Trophoblast cell (in vitro differentiated cells and primary cell): ENCODE results near the gene AMMECR1.

Source experiments
- DNase-seq, 2 donors: peaks; one replicate each; pipeline ENCODE4 v3.0.0-alpha.2; 2016
- H2AFZ ChIP-seq: 2 replicates; pipeline ENCODE4 v1.6.1; 2013; ENCODE audit warnings: low read length, moderate library complexity, mild to moderate bottlenecking; ENCODE audit not compliant: insufficient read depth, poor library complexity
- H2AK5ac ChIP-seq: 2 replicates; pipeline ENCODE4 v1.6.1; 2013; ENCODE audit warnings: mild to moderate bottlenecking, low read length
- H2BK120ac ChIP-seq: 2 replicates; pipeline ENCODE4 v1.6.1; 2013; ENCODE audit warnings: low read length, mild to moderate bottlenecking, moderate library complexity; ENCODE audit not compliant: insufficient read depth, poor library complexity
- H2BK12ac ChIP-seq: 2 replicates; pipeline ENCODE4 v1.6.1; 2013; ENCODE audit warnings: mild to moderate bottlenecking, low read length, moderate library complexity
- H2BK5ac ChIP-seq: 2 replicates; pipeline ENCODE4 v1.6.1; 2013; ENCODE audit warnings: low read length, low read depth, moderate library complexity, mild to moderate bottlenecking; ENCODE audit not compliant: poor library complexity
- H3K14ac ChIP-seq: 2 replicates; pipeline ENCODE4 v1.6.1; 2013; ENCODE audit warnings: mild to moderate bottlenecking, low read length
- H3K18ac ChIP-seq: 2 replicates; pipeline ENCODE4 v1.6.1; 2013; ENCODE audit warnings: mild to moderate bottlenecking, low read length
- H3K23ac ChIP-seq: 2 replicates; pipeline ENCODE4 v1.6.1; 2013; ENCODE audit warnings: low read length
- H3K27ac ChIP-seq: 2 replicates; pipeline ENCODE4 v1.5.1; 2013; ENCODE audit warnings: low read depth, mild to moderate bottlenecking, inconsistent platforms, low read length, moderate library complexity
- H3K27me3 ChIP-seq: 2 replicates; pipeline ENCODE4 v1.6.1; 2013; ENCODE audit warnings: inconsistent platforms, mild to moderate bottlenecking, low read length, moderate library complexity; ENCODE audit not compliant: insufficient read depth
- H3K36me3 ChIP-seq, 2 experiments: 1 replicate in 1 of 2; 2 replicates in 1 of 2; pipeline ENCODE4 v1.6.1; 2013; ENCODE audit warnings: low read length in 2 of 2, mild to moderate bottlenecking in 2 of 2, moderate library complexity in 1 of 2; ENCODE audit not compliant: insufficient read depth in 2 of 2, control insufficient read depth in 1 of 2
- H3K4ac ChIP-seq: 2 replicates; pipeline ENCODE4 v1.6.1; 2013; ENCODE audit warnings: low read depth, mild to moderate bottlenecking, low read length, moderate library complexity
- H3K4me1 ChIP-seq, 2 experiments: 1 replicate in 1 of 2; 2 replicates in 1 of 2; pipeline ENCODE4 v1.6.1; 2013; ENCODE audit warnings: low read length in 2 of 2, mild to moderate bottlenecking in 2 of 2, moderate library complexity in 1 of 2; ENCODE audit not compliant: insufficient read depth in 2 of 2, control insufficient read depth in 1 of 2
- H3K4me2 ChIP-seq: 2 replicates; pipeline ENCODE4 v1.6.1; 2013; ENCODE audit warnings: inconsistent platforms, mild to moderate bottlenecking, low read length, moderate library complexity
- H3K4me3 ChIP-seq: 2 replicates; pipeline ENCODE4 v1.5.1; 2013; ENCODE audit warnings: mild to moderate bottlenecking, low read depth, low read length, inconsistent platforms
- H3K79me1 ChIP-seq: one replicate; pipeline ENCODE4 v1.6.1; 2013; ENCODE audit warnings: low read length
- H3K79me2 ChIP-seq: 2 replicates; pipeline ENCODE4 v1.6.1; 2013; ENCODE audit warnings: low read length, mild to moderate bottlenecking; ENCODE audit not compliant: control insufficient read depth, insufficient read depth, poor library complexity
- H3K9ac ChIP-seq: 2 replicates; pipeline ENCODE4 v1.6.1; 2013; ENCODE audit warnings: mild to moderate bottlenecking, low read length
- H3K9me3 ChIP-seq: 2 replicates; pipeline ENCODE4 v1.6.1; 2013; ENCODE audit warnings: low read depth, mild to moderate bottlenecking, control low read depth, inconsistent platforms, low read length; ENCODE audit not compliant: insufficient read depth
- H4K12ac ChIP-seq: 2 replicates; pipeline ENCODE4 v1.6.1; 2013; ENCODE audit warnings: low read depth, mild to moderate bottlenecking, low read length, moderate library complexity
- H4K8ac ChIP-seq: 2 replicates; pipeline ENCODE4 v1.6.1; 2013; ENCODE audit warnings: low read depth, mild to moderate bottlenecking, low read length, moderate library complexity
- H4K91ac ChIP-seq: one replicate; pipeline ENCODE4 v1.6.1; 2013; ENCODE audit warnings: low read depth, mild to moderate bottlenecking, low read length, moderate library complexity
- WGBS: extraction: QIAGEN DNeasy Blood & Tissue Kit; methylation state at CpG from one replicate; pipeline ENCODE4 v1.1.7; 2013; ENCODE audit warnings: missing lambda C conversion rate; ENCODE audit not compliant: insufficient read length, insufficient coverage; ENCODE audit errors: extremely low coverage; 5-methylcytosine and 5-hydroxymethylcytosine counted together

AMMECR1 gene

GRCh38 chrX:110322603-110323002 is 4.7 kb upstream of the AMMECR1 start:
- Histone ChIP-seq H3K27me3 (no peaks in the 10 kb centered on the region), H2BK12ac (no peak overlapping the region), H3K9ac (no peak overlapping the region), H3K4me2 (no peak overlapping the region), H3K14ac (no peak overlapping the region), H3K18ac (no peak overlapping the region), H2AK5ac (no peak overlapping the region), H3K4me3 (no peak overlapping the region), H2AFZ (no peak overlapping the region), H2BK5ac (no peak overlapping the region), H3K23ac (no peak overlapping the region), H3K4me1 (no peaks in the 10 kb centered on the region), H3K79me1 (peaks cover 6% of the 10 kb centered on the region), H3K27ac (no peak overlapping the region), H3K9me3 (no peaks in the 10 kb centered on the region), H3K79me2 (peaks cover 3% of the 10 kb centered on the region), H3K4ac (no peak overlapping the region), H4K8ac (no peak overlapping the region), H3K36me3 (no peaks in the 10 kb centered on the region), H4K91ac (no peak overlapping the region), H2BK120ac (no peak overlapping the region), H4K12ac (no peak overlapping the region)
- no peak for DNase-seq
- no CpG with 5 or more reads among the region's 4 CpGs for WGBS

DNA sequence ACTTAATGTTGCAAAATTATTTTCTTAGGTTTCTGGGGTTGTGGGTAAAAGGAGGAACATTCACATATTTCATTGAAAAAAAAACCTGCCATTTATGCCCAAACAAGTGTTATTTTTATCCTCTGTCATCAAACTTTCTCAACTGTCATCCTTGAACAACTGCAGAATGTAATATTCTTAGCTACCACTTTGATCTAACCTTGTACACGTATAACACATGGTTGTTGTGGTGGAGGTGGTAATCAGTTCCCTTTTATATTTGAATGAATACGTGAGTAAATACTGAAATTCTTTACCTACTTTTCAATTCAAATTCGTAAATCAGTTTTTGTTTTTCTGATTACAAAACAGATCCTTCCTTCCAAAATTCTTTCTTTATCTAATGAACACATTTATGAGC is 3.8 kb upstream of the AMMECR1 start:
- no peak overlapping the region for H3K4ac ChIP-seq
- H3K79me2 ChIP-seq: peaks cover 6% of the 10 kb centered on the region
- no peak overlapping the region for H3K27ac ChIP-seq
- no peak overlapping the region for H3K23ac ChIP-seq
- peaks cover 9% of the 10 kb centered on the region for H3K79me1 ChIP-seq
- H3K4me1 ChIP-seq: no peaks in the 10 kb centered on the region
- H3K4me3 ChIP-seq: no peak overlapping the region
- H3K36me3 ChIP-seq: no peaks in the 10 kb centered on the region
- no peak overlapping the region for H2BK12ac ChIP-seq
- no peak overlapping the region for H4K12ac ChIP-seq
- no peak overlapping the region for H2AFZ ChIP-seq
- no peak overlapping the region for H4K91ac ChIP-seq
- H3K27me3 ChIP-seq: no peaks in the 10 kb centered on the region
- H2AK5ac ChIP-seq: no peak overlapping the region
- no peak overlapping the region for H2BK120ac ChIP-seq
- no peak overlapping the region for H4K8ac ChIP-seq
- no peak for DNase-seq
- H3K4me2 ChIP-seq: no peak overlapping the region
- H3K14ac ChIP-seq: no peak overlapping the region
- H3K18ac ChIP-seq: no peak overlapping the region
- no CpG with 5 or more reads among the region's 3 CpGs for WGBS
- H2BK5ac ChIP-seq: no peak overlapping the region
- no peaks in the 10 kb centered on the region for H3K9me3 ChIP-seq
- H3K9ac ChIP-seq: no peak overlapping the region

GRCh38 chrX:110321081-110321480 is 3.2 kb upstream of the AMMECR1 start:
- peaks cover 9% of the 10 kb centered on the region for H3K79me1 ChIP-seq
- no peaks in the 10 kb centered on the region for H3K36me3 ChIP-seq
- no peak overlapping the region for H3K4me2 ChIP-seq
- H3K18ac ChIP-seq: no peak overlapping the region
- no peak overlapping the region for H2AFZ ChIP-seq
- no peak overlapping the region for H3K14ac ChIP-seq
- H2BK120ac ChIP-seq: no peak overlapping the region
- H4K91ac ChIP-seq: no peak overlapping the region
- no peaks in the 10 kb centered on the region for H3K27me3 ChIP-seq
- DNase-seq: no peak
- no peak overlapping the region for H4K8ac ChIP-seq
- H3K4me3 ChIP-seq: no peak overlapping the region
- peaks cover 6% of the 10 kb centered on the region for H3K79me2 ChIP-seq
- no peak overlapping the region for H2BK5ac ChIP-seq
- no peak overlapping the region for H3K27ac ChIP-seq
- H4K12ac ChIP-seq: no peak overlapping the region
- H3K9ac ChIP-seq: no peak overlapping the region
- H3K4me1 ChIP-seq: no peaks in the 10 kb centered on the region
- no peaks in the 10 kb centered on the region for H3K9me3 ChIP-seq
- no peak overlapping the region for H2BK12ac ChIP-seq
- H3K23ac ChIP-seq: no peak overlapping the region
- H2AK5ac ChIP-seq: no peak overlapping the region
- H3K4ac ChIP-seq: no peak overlapping the region

DNA sequence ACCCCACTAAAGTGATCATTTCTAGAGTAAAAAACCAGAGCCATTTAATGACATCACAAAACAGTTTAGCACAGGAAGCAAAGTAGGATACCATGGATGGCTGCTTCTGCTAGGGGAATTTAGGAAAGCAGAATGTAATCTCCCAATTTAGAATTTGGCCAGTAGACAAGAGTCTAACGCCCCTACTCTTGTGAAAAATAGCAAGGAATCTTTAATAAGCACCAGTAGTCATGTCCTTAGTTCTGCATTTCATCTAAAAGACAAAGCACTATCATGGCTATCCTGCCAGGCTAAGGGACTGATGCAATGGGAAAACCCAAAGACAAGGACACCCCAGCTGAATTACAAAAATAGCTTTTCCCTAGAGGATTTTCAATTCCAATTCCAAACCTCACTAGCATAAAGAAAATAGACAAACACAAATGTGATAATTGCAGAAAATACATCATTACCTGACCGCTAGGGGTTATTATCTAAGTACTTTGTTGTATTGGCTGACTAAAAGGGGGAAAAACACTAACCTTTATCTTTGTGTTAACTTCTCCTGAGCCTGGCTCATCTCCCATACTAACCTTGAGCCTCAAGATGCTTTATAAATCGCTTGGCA is 2.6 kb upstream of the AMMECR1 start:
- Histone ChIP-seq H4K91ac (no peak overlapping the region), H3K9me3 (no peaks in the 10 kb centered on the region), H3K79me1 (peaks cover 9% of the 10 kb centered on the region), H3K14ac (no peak overlapping the region), H3K36me3 (no peaks in the 10 kb centered on the region), H2BK5ac (no peak overlapping the region), H3K79me2 (peaks cover 6% of the 10 kb centered on the region), H3K4me3 (no peak overlapping the region), H3K4me1 (no peaks in the 10 kb centered on the region), H4K8ac (no peak overlapping the region), H3K27ac (no peak overlapping the region), H2AK5ac (no peak overlapping the region), H3K23ac (no peak overlapping the region), H4K12ac (no peak overlapping the region), H2AFZ (no peak overlapping the region), H3K4ac (no peak overlapping the region), H3K18ac (no peak overlapping the region), H3K4me2 (no peak overlapping the region), H3K27me3 (no peaks in the 10 kb centered on the region), H2BK120ac (no peak overlapping the region), H2BK12ac (no peak overlapping the region), H3K9ac (no peak overlapping the region)
- no peak for DNase-seq
- WGBS: no CpG with 5 or more reads among the region's 3 CpGs
